H9 (cell line): Measurements from ENCODE around the gene OSM. TPM values are rescaled to one million over a fixed set of nuclear protein-coding genes. Genes with fewer than 3 reads are reported as not detected.

ENCODE experiments used
- DNase-seq: peaks from one replicate; pipeline ENCODE4 v3.0.0-alpha.2; 2017
- H2AFZ ChIP-seq: one replicate; pipeline ENCODE4 v1.6.1; 2013; ENCODE audit warnings: mild to moderate bottlenecking, low read length, control low read depth, moderate library complexity
- H2AK5ac ChIP-seq: 2 replicates; pipeline ENCODE4 v1.6.1; 2013; ENCODE audit warnings: low read length, control low read depth, mixed read lengths; ENCODE audit not compliant: insufficient read length
- H2BK120ac ChIP-seq: one replicate; pipeline ENCODE4 v1.6.1; 2013; ENCODE audit warnings: low read depth, mild to moderate bottlenecking, low read length, control low read depth, inconsistent platforms; ENCODE audit not compliant: poor library complexity, severe bottlenecking
- H2BK12ac ChIP-seq: 2 replicates; pipeline ENCODE4 v1.6.1; 2013; ENCODE audit warnings: low read length, control low read depth, mixed read lengths, low read depth; ENCODE audit not compliant: insufficient read length
- H2BK15ac ChIP-seq: 2 replicates; pipeline ENCODE4 v1.6.1; 2013; ENCODE audit warnings: low read depth, low read length, control low read depth
- H2BK20ac ChIP-seq: one replicate; pipeline ENCODE4 v1.6.1; 2013; ENCODE audit warnings: low read depth, mild to moderate bottlenecking, low read length, control low read depth, inconsistent platforms; ENCODE audit not compliant: poor library complexity, severe bottlenecking
- H2BK5ac ChIP-seq: 2 replicates; pipeline ENCODE4 v1.6.1; 2013; ENCODE audit warnings: low read length, control low read depth, mixed read lengths; ENCODE audit not compliant: insufficient read length
- H3K14ac ChIP-seq: 2 replicates; pipeline ENCODE4 v1.6.1; 2013; ENCODE audit warnings: low read length, control low read depth; ENCODE audit not compliant: insufficient read depth
- H3K18ac ChIP-seq: 2 replicates; pipeline ENCODE4 v1.6.1; 2013; ENCODE audit warnings: low read depth, mild to moderate bottlenecking, mixed read lengths, low read length, control low read depth; ENCODE audit not compliant: insufficient read length
- H3K23ac ChIP-seq: 2 replicates; pipeline ENCODE4 v1.6.1; 2013; ENCODE audit warnings: low read length, control low read depth, mixed read lengths, low read depth; ENCODE audit not compliant: insufficient read length
- H3K23me2 ChIP-seq: 2 replicates; pipeline ENCODE4 v1.6.1; 2013; ENCODE audit warnings: low read depth, mild to moderate bottlenecking, mixed read lengths, low read length, control low read depth; ENCODE audit not compliant: insufficient read length, poor library complexity, severe bottlenecking
- H3K27ac ChIP-seq: 2 replicates; pipeline ENCODE4 v1.5.1; 2013; ENCODE audit warnings: low read length, control low read depth, mixed read lengths, low read depth; ENCODE audit not compliant: insufficient read length
- H3K27me3 ChIP-seq: 2 replicates; pipeline ENCODE4 v1.6.1; 2013; ENCODE audit warnings: low read length, control low read depth, inconsistent platforms; ENCODE audit not compliant: insufficient read depth
- H3K4ac ChIP-seq: 2 replicates; pipeline ENCODE4 v1.6.1; 2013; ENCODE audit warnings: low read depth, mild to moderate bottlenecking, control low read depth, inconsistent platforms, low read length, moderate library complexity
- H3K4me1 ChIP-seq: 2 replicates; pipeline ENCODE4 v1.6.1; 2013; ENCODE audit warnings: low read length, control low read depth, inconsistent platforms; ENCODE audit not compliant: insufficient read depth
- H3K4me2 ChIP-seq: 2 replicates; pipeline ENCODE4 v1.6.1; 2013; ENCODE audit warnings: low read length, control low read depth, mixed read lengths; ENCODE audit not compliant: insufficient read length, insufficient read depth
- H3K56ac ChIP-seq: 2 replicates; pipeline ENCODE4 v1.6.1; 2013; ENCODE audit warnings: low read depth, mild to moderate bottlenecking, mixed read lengths, low read length, control low read depth; ENCODE audit not compliant: insufficient read length
- H3K79me1 ChIP-seq: 2 replicates; pipeline ENCODE4 v1.6.1; 2013; ENCODE audit warnings: low read depth, mild to moderate bottlenecking, moderate library complexity, low read length, control low read depth, inconsistent platforms; ENCODE audit not compliant: insufficient read depth, poor library complexity, severe bottlenecking
- H3K79me2 ChIP-seq: 2 replicates; pipeline ENCODE4 v1.6.1; 2013; ENCODE audit warnings: low read length, control low read depth, inconsistent platforms; ENCODE audit not compliant: insufficient read depth
- H3K9ac ChIP-seq: 2 replicates; pipeline ENCODE4 v1.6.1; 2013; ENCODE audit warnings: low read length, control low read depth, mixed read lengths; ENCODE audit not compliant: insufficient read length; ENCODE audit errors: extremely low read depth
- H3K9me3 ChIP-seq: one replicate; pipeline ENCODE4 v1.6.1; 2013; ENCODE audit warnings: low read depth, low read length, inconsistent platforms; ENCODE audit not compliant: control insufficient read depth
- H3T11ph ChIP-seq: one replicate; pipeline ENCODE4 v1.6.1; 2013; ENCODE audit warnings: mild to moderate bottlenecking, low read length, control low read depth, inconsistent platforms
- H4K20me1 ChIP-seq: one replicate; pipeline ENCODE4 v1.6.1; 2013; ENCODE audit not compliant: control insufficient read depth, insufficient read length, insufficient read depth
- H4K5ac ChIP-seq: 2 replicates; pipeline ENCODE4 v1.6.1; 2013; ENCODE audit warnings: low read depth, mild to moderate bottlenecking, mixed read lengths, low read length, control low read depth; ENCODE audit not compliant: insufficient read length
- H4K8ac ChIP-seq: replicated peaks from 2 replicates; pipeline ENCODE4 v1.6.1; 2013; ENCODE audit warnings: low read length, control low read depth, mixed read lengths, low read depth; ENCODE audit not compliant: insufficient read length
- H4K91ac ChIP-seq: 2 replicates; pipeline ENCODE4 v1.6.1; 2013; ENCODE audit warnings: low read depth, mild to moderate bottlenecking, moderate library complexity, mixed read lengths, low read length, control low read depth; ENCODE audit not compliant: insufficient read length
- H3K27ac Mint-ChIP-seq, 3 experiments: 2 replicates in 2 of 3; 3 replicates in 1 of 3; pipeline ENCODE4 v1.8.0; 2020 to 2021; ENCODE audit warnings: mixed read lengths in 3 of 3, mild to moderate bottlenecking in 1 of 3, moderate library complexity in 1 of 3
- H3K27me3 Mint-ChIP-seq: 2 replicates; pipeline ENCODE4 v1.8.0; 2021; ENCODE audit warnings: low read depth, mild to moderate bottlenecking, moderate library complexity, mixed read lengths
- H3K36me3 Mint-ChIP-seq, 3 experiments: 2 replicates in 2 of 3; 3 replicates in 1 of 3; pipeline ENCODE4 v1.8.0; 2020 to 2021; ENCODE audit warnings: low read depth in 3 of 3, mixed read lengths in 3 of 3; ENCODE audit not compliant: insufficient read depth in 1 of 3
- H3K4me1 Mint-ChIP-seq, 2 experiments: 2 replicates each; pipeline ENCODE4 v1.8.0; 2020; ENCODE audit warnings: mixed read lengths in 2 of 2
- H3K4me3 Mint-ChIP-seq, 2 experiments: 2 replicates in 1 of 2; 3 replicates in 1 of 2; pipeline ENCODE4 v1.8.0; 2020 to 2021; ENCODE audit warnings: mild to moderate bottlenecking in 2 of 2, mixed read lengths in 2 of 2, moderate library complexity in 1 of 2
- H3K9me3 Mint-ChIP-seq, 2 experiments: 2 replicates in 1 of 2; 3 replicates in 1 of 2; pipeline ENCODE4 v1.8.0; 2020; ENCODE audit warnings: mild to moderate bottlenecking in 2 of 2, mixed read lengths in 2 of 2, moderate library complexity in 1 of 2
- WGBS: extraction: QIAGEN DNeasy Blood & Tissue Kit; methylation state at CpG from one replicate; pipeline ENCODE4 v1.1.7; 2013; ENCODE audit warnings: missing lambda C conversion rate, low lambda C conversion rate, mixed read lengths; ENCODE audit not compliant: insufficient read length; ENCODE audit errors: extremely low coverage; 5-methylcytosine and 5-hydroxymethylcytosine counted together
- total RNA-seq: library from RNA; stranded (reverse); gene quantifications from 2 replicates; pipeline ENCODE4 v1.2.1, GENCODE V29; 2021
- TF ChIP-seq, protein P1 (sequence below): fragments of 200-600 bp; sonication (generic); conservative IDR thresholded peaks from 3 replicates; pipeline ENCODE4 v1.8.0; 2021; ENCODE audit warnings: antibody characterized with exemption, mild to moderate bottlenecking

OSM gene
- total RNA-seq, 1 experiment from 2014 or later: not detected

DNA sequence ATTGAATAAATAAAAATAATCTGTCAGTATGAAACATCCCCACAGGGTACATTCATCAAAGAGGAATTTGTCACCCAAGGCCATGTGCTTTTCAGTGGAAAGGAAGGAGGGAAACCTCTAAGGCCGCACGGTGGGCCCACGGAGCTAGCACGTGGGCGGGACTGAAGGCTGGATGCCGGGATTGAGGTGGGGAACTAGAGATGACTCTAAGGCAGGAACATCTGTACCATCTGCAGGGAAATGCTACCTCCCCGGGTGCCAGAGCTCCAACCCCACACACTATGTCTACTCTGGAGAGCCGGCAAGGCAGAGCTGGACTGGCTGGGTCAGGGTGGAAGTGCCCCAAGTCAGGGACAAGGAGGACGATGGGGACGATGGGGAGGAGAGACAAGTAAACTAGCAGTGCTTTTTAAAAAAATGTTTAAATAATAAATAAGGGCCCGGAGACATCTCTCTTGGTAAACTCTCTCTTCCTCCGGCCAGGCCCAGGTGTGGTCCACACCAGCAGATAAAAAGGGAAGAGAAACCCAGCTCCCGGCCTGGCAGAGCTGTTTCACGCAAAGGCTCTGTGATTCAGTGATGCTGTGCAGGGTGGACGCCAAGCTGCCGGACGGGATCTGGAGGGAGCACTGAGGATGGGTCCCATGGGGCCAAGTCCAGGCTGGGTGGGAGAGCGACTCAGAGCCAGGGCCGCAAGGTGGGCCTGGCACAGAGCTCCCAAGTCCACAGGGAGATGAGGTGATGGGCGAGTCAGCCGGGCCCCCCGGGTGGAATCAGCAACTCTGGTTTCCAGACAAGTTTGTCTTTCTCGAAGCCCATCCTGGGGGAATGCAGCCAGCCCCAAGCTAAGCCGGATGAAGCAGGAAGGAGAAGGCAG lies 25.9 kb downstream of the OSM start:
- H3K23ac ChIP-seq: no peak overlapping the region
- H3K79me2 ChIP-seq: no peaks in the 10 kb centered on the region
- H4K91ac ChIP-seq: no peak overlapping the region
- H2AFZ ChIP-seq: no peak overlapping the region
- H2BK5ac ChIP-seq: no peak overlapping the region
- peaks cover 5% of the 10 kb centered on the region for H3K23me2 ChIP-seq
- peaks cover 36 to 43% of the 10 kb centered on the region in 2 experiments for H3K4me1 Mint-ChIP-seq
- TF ChIP-seq, protein P1, sequence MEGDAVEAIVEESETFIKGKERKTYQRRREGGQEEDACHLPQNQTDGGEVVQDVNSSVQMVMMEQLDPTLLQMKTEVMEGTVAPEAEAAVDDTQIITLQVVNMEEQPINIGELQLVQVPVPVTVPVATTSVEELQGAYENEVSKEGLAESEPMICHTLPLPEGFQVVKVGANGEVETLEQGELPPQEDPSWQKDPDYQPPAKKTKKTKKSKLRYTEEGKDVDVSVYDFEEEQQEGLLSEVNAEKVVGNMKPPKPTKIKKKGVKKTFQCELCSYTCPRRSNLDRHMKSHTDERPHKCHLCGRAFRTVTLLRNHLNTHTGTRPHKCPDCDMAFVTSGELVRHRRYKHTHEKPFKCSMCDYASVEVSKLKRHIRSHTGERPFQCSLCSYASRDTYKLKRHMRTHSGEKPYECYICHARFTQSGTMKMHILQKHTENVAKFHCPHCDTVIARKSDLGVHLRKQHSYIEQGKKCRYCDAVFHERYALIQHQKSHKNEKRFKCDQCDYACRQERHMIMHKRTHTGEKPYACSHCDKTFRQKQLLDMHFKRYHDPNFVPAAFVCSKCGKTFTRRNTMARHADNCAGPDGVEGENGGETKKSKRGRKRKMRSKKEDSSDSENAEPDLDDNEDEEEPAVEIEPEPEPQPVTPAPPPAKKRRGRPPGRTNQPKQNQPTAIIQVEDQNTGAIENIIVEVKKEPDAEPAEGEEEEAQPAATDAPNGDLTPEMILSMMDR: no peak
- no peak overlapping the region for H3T11ph ChIP-seq
- H3K27me3 Mint-ChIP-seq: peaks cover 5% of the 10 kb centered on the region; the same call in 1 of the 2 replicates
- no peak overlapping the region for H3K9ac ChIP-seq
- no peak overlapping the region for H3K56ac ChIP-seq
- no peak overlapping the region for H3K4me3 Mint-ChIP-seq
- H3K4ac ChIP-seq: no peak overlapping the region
- H2BK120ac ChIP-seq: no peak overlapping the region
- no peaks in the 10 kb centered on the region for H3K79me1 ChIP-seq
- peaks cover 3% of the 10 kb centered on the region for H4K20me1 ChIP-seq
- no peak overlapping the region for H2BK12ac ChIP-seq
- no peak overlapping the region for H3K4me2 ChIP-seq
- H3K18ac ChIP-seq: no peak overlapping the region
- no peak overlapping the region for H3K14ac ChIP-seq
- peaks cover 0 to 20% (median 7%) of the 10 kb centered on the region in 3 experiments; a peak in 3 of 7 replicates for H3K36me3 Mint-ChIP-seq
- no peak for DNase-seq
- H2BK15ac ChIP-seq: no peak overlapping the region
- H3K9me3 ChIP-seq: no peaks in the 10 kb centered on the region
- H2AK5ac ChIP-seq: no peak overlapping the region
- no CpG with 5 or more reads among the region's 24 CpGs for WGBS
- peaks cover 3% of the 10 kb centered on the region for H3K4me1 ChIP-seq
- H3K27ac Mint-ChIP-seq: peak overlapping the region in 1 of 3 experiments; percentile 59; a peak in 2 of 7 replicates
- H3K27me3 ChIP-seq: no peaks in the 10 kb centered on the region
- no peak overlapping the region for H4K8ac ChIP-seq
- no peak overlapping the region for H2BK20ac ChIP-seq
- peaks cover 0 to 2% of the 10 kb centered on the region in 2 experiments; a peak in 1 of 5 replicates for H3K9me3 Mint-ChIP-seq
- H3K27ac ChIP-seq: no peak overlapping the region
- H4K5ac ChIP-seq: no peak overlapping the region
